Type B pancreatic cell (in vitro differentiated cells): ENCODE measurements around the gene KLK14. TPM values are rescaled to one million over a fixed set of nuclear protein-coding genes. Genes with fewer than 3 reads are reported as not detected.

ENCODE experiments used
- DNase-seq: peaks from one replicate; pipeline ENCODE4 v3.0.0; 2021; ENCODE audit warnings: mixed read lengths; ENCODE audit not compliant: unreplicated experiment; ENCODE audit errors: extremely low spot score
- H3K27ac Mint-ChIP-seq: 2 replicates; pipeline ENCODE4 v1.8.0; 2021; ENCODE audit warnings: mild to moderate bottlenecking, mixed read lengths
- H3K27me3 Mint-ChIP-seq: 2 replicates; pipeline ENCODE4 v1.8.0; 2021; ENCODE audit warnings: mixed read lengths
- H3K36me3 Mint-ChIP-seq: 2 replicates; pipeline ENCODE4 v1.8.0; 2021; ENCODE audit warnings: mixed read lengths
- H3K4me1 Mint-ChIP-seq: one replicate; pipeline ENCODE4 v1.8.0; 2021; ENCODE audit warnings: mixed read lengths; ENCODE audit not compliant: unreplicated experiment
- H3K4me3 Mint-ChIP-seq: 2 replicates; pipeline ENCODE4 v1.8.0; 2021; ENCODE audit warnings: mild to moderate bottlenecking, mixed read lengths
- H3K9me3 Mint-ChIP-seq: 2 replicates; pipeline ENCODE4 v1.8.0; 2021; ENCODE audit warnings: mixed read lengths
- CTCF ChIP-seq: fragments of 200-600 bp; sonication (generic); conservative IDR thresholded peaks from 2 replicates; pipeline ENCODE4 v1.5.0; 2021; ENCODE audit warnings: antibody characterized with exemption, mild to moderate bottlenecking
- total RNA-seq: library from RNA; stranded (reverse); gene quantifications from 2 replicates; pipeline ENCODE4 v1.2.1, GENCODE V29; 2021; ENCODE audit warnings: low replicate concordance

Gene KLK14
- total RNA-seq, 1 donor from 2014 or later, result 0.43 TPM

DNA sequence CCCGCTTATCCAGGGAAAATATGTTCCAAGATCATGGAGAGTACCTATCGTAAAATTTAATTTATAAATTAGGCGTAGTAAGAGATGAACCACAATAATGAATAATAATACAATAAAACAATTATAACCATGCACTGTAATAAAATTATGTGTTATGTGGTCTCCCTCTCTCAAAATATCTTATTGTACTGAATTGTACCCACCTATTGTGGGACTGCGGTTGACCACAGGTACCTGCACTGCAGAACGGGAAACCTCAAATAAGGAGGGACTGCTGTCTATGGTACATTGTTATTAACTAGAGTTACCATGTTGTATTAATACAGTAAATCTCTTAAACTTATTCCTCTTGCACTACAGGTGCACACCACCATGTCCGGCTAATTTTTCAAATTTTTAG, 42.5 kb downstream of the KLK14 start:
- H3K4me1 Mint-ChIP-seq, result no peaks in the 10 kb centered on the region
- no peaks in the 10 kb centered on the region for H3K9me3 Mint-ChIP-seq
- TF ChIP-seq CTCF, result no peak
- H3K4me3 Mint-ChIP-seq, result no peak overlapping the region
- no peaks in the 10 kb centered on the region for H3K36me3 Mint-ChIP-seq
- DNase-seq, result no peak
- H3K27ac Mint-ChIP-seq, result no peak overlapping the region
- H3K27me3 Mint-ChIP-seq, result peaks cover 4% of the 10 kb centered on the region

- H3K27me3 Mint-ChIP-seq, result peaks cover 15% of the 10 kb centered on the region
- H3K36me3 Mint-ChIP-seq, result peaks cover under 1% of the 10 kb centered on the region
- H3K4me1 Mint-ChIP-seq, result peaks cover 4% of the 10 kb centered on the region
- no peak for TF ChIP-seq CTCF
- no peak overlapping the region for H3K4me3 Mint-ChIP-seq
- H3K27ac Mint-ChIP-seq, result no peak overlapping the region
- DNase-seq, result no peak
- H3K9me3 Mint-ChIP-seq, result no peaks in the 10 kb centered on the region
These were observed 46.2 kb downstream of the KLK14 start for GRCh38 chr19:51036519-51036918.

DNA sequence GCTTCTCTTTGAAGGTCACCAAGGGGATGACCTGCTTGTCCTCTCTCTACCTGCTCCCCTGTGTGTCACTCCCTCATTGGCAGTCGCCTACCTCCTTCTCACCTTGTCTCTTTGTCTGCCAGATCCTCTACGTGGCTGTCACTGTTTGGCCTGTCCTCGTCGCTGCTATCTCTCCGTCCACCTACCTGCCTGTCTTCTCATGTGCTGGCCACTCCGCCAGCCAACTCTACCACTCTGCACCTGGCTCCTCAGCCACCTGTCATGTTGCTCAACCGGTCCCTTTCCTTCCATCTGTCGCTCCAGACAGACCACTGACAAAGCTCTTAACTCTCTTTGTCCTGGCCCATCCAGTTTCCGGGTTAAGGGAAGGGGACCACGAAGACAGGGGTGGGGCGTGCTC, 48.0 kb downstream of the KLK14 start, which contains the start of gene KLK12:
KLK12 (minus strand) TSS at position 299 of the 400 bp plus-strand sequence. CDS start 381 bp downstream, outside the sequence.
- H3K9me3 Mint-ChIP-seq, result no peaks in the 10 kb centered on the region
- H3K4me3 Mint-ChIP-seq, result peak within 1 kb of the TSS; percentile 2
- peak within 1 kb of the TSS; percentile 17 for H3K27ac Mint-ChIP-seq
- H3K4me1 Mint-ChIP-seq, result peaks cover 4% of the 10 kb centered on the region
- DNase-seq, result no peak
- H3K27me3 Mint-ChIP-seq, result peaks cover 23% of the 10 kb centered on the region
- peaks cover 3% of the 10 kb centered on the region for H3K36me3 Mint-ChIP-seq
- no peak for TF ChIP-seq CTCF

DNA sequence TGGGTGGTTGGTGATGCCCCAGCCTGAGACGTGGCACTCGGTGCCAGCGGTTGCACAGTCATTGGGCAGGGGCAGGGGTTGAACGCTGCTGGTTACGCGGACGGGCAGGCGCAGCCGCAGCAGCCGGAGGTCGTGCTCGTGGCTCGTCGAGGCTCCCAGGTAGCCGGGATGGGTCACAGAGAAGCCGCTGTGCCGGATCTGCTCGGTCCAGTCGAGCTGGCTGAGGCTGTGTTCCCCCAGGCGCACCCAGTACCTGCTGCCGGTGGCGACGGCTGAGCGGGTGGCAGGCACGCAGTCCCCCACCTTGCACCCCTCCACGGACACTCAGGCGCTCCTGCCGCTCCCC, 50.8 kb downstream of the KLK14 start:
- Mint-ChIP-seq H3K27me3 (peaks cover 24% of the 10 kb centered on the region), H3K4me3 (no peak overlapping the region), H3K27ac (no peak overlapping the region), H3K9me3 (no peaks in the 10 kb centered on the region), H3K36me3 (peaks cover 3% of the 10 kb centered on the region), H3K4me1 (peaks cover 4% of the 10 kb centered on the region)
- no peak for TF ChIP-seq CTCF
- DNase-seq, result no peak

DNA sequence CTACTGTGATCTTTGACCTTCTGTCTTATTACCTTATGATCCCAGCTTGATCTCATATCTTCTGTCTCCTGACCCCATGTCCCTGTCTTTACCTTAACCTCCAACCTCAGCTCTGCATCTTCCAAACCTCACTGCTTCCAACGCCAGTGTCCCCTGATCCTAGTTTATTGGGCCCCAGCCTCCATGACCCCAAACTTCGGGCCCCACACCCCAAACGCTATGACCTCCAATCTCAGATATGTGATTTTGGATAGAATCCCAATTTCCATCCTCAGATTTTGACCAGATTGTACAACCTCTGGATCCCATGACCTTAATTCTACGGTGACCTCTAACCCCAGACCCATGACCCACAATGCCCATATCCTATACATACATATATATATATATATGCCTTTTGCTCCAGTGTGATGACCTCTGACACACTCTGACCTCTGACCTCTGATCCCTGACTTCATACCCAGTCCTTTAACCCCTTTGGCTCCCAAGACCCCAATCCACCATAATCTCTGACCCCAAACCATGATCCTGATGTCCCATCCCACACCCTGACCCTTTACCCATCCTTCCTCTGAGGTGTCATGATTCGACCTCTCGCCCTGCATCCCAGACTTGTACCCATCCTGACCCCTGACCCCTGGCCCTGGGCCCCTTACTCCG, 51.3 kb downstream of the KLK14 start:
- H3K4me1 Mint-ChIP-seq, result peaks cover 4% of the 10 kb centered on the region
- no peak for TF ChIP-seq CTCF
- H3K9me3 Mint-ChIP-seq, result no peaks in the 10 kb centered on the region
- H3K36me3 Mint-ChIP-seq, result peaks cover 3% of the 10 kb centered on the region
- no peak overlapping the region for H3K4me3 Mint-ChIP-seq
- no peak for DNase-seq
- no peak overlapping the region for H3K27ac Mint-ChIP-seq
- H3K27me3 Mint-ChIP-seq, result peaks cover 27% of the 10 kb centered on the region
